IPS-18a (cell line): Measurements from ENCODE around the gene C16orf92.

Experiments
- H3K27ac ChIP-seq: one replicate; pipeline ENCODE4 v1.5.1; 2013; ENCODE audit warnings: low read length
- H3K27me3 ChIP-seq: one replicate; pipeline ENCODE4 v1.6.1; 2013; ENCODE audit warnings: mild to moderate bottlenecking, low read length; ENCODE audit not compliant: control insufficient read depth, insufficient read depth
- H3K36me3 ChIP-seq: one replicate; pipeline ENCODE4 v1.6.1; 2013; ENCODE audit warnings: low read depth, low read length; ENCODE audit not compliant: control insufficient read depth
- H3K4me1 ChIP-seq: one replicate; pipeline ENCODE4 v1.6.1; 2013; ENCODE audit warnings: low read depth, low read length; ENCODE audit not compliant: control insufficient read depth
- H3K4me3 ChIP-seq: one replicate; pipeline ENCODE4 v1.5.1; 2013; ENCODE audit warnings: low read length
- H3K9ac ChIP-seq: one replicate; pipeline ENCODE4 v1.6.1; 2013; ENCODE audit warnings: mild to moderate bottlenecking, low read length, moderate library complexity
- H3K9me3 ChIP-seq: one replicate; pipeline ENCODE4 v1.6.1; 2013; ENCODE audit warnings: low read depth, low read length; ENCODE audit not compliant: control insufficient read depth

The C16orf92 gene

GRCh38 chr16:29983420-29984136 lies 39.4 kb upstream of the C16orf92 start:
- H3K27ac ChIP-seq = no peak overlapping the region
- no peak overlapping the region for H3K4me3 ChIP-seq
- H3K36me3 ChIP-seq = peaks cover 85% of the 10 kb centered on the region
- no peaks in the 10 kb centered on the region for H3K4me1 ChIP-seq
- H3K9ac ChIP-seq = no peak overlapping the region
- no peaks in the 10 kb centered on the region for H3K27me3 ChIP-seq
- no peaks in the 10 kb centered on the region for H3K9me3 ChIP-seq

- no peak overlapping the region for H3K4me3 ChIP-seq
- H3K36me3 ChIP-seq = peaks cover 78% of the 10 kb centered on the region
- no peak overlapping the region for H3K27ac ChIP-seq
- no peak overlapping the region for H3K9ac ChIP-seq
- H3K4me1 ChIP-seq = no peaks in the 10 kb centered on the region
- H3K9me3 ChIP-seq = no peaks in the 10 kb centered on the region
- no peaks in the 10 kb centered on the region for H3K27me3 ChIP-seq
Observed at GRCh38 chr16:29984137-29984763, 38.7 kb upstream of the C16orf92 start.

GRCh38 chr16:29984764-29985147 lies 38.2 kb upstream of the C16orf92 start:
- Histone ChIP-seq H3K9ac (no peak overlapping the region), H3K9me3 (no peaks in the 10 kb centered on the region), H3K36me3 (peaks cover 73% of the 10 kb centered on the region), H3K4me3 (no peak overlapping the region), H3K4me1 (no peaks in the 10 kb centered on the region), H3K27ac (no peak overlapping the region), H3K27me3 (no peaks in the 10 kb centered on the region)

GRCh38 chr16:29985271-29985811 lies 37.7 kb upstream of the C16orf92 start:
- H3K9me3 ChIP-seq = no peaks in the 10 kb centered on the region
- no peak overlapping the region for H3K4me3 ChIP-seq
- H3K9ac ChIP-seq = no peak overlapping the region
- H3K36me3 ChIP-seq = peaks cover 72% of the 10 kb centered on the region
- no peak overlapping the region for H3K27ac ChIP-seq
- no peaks in the 10 kb centered on the region for H3K4me1 ChIP-seq
- H3K27me3 ChIP-seq = no peaks in the 10 kb centered on the region

GRCh38 chr16:29986231-29986630 lies 36.8 kb upstream of the C16orf92 start:
- H3K4me1 ChIP-seq = no peaks in the 10 kb centered on the region
- H3K4me3 ChIP-seq = no peak overlapping the region
- no peaks in the 10 kb centered on the region for H3K27me3 ChIP-seq
- no peak overlapping the region for H3K9ac ChIP-seq
- H3K36me3 ChIP-seq = peaks cover 67% of the 10 kb centered on the region
- no peaks in the 10 kb centered on the region for H3K9me3 ChIP-seq
- H3K27ac ChIP-seq = no peak overlapping the region

- H3K4me3 ChIP-seq = no peak overlapping the region
- H3K9me3 ChIP-seq = no peaks in the 10 kb centered on the region
- no peaks in the 10 kb centered on the region for H3K4me1 ChIP-seq
- H3K27ac ChIP-seq = no peak overlapping the region
- H3K27me3 ChIP-seq = no peaks in the 10 kb centered on the region
- H3K36me3 ChIP-seq = peaks cover 60% of the 10 kb centered on the region
- no peak overlapping the region for H3K9ac ChIP-seq
Observed at GRCh38 chr16:29986931-29987330, 36.1 kb upstream of the C16orf92 start.

- Histone ChIP-seq H3K4me1 (no peaks in the 10 kb centered on the region), H3K36me3 (peaks cover 55% of the 10 kb centered on the region), H3K27me3 (no peaks in the 10 kb centered on the region), H3K4me3 (no peak overlapping the region), H3K9me3 (no peaks in the 10 kb centered on the region), H3K9ac (no peak overlapping the region), H3K27ac (no peak overlapping the region)
Observed at GRCh38 chr16:29987371-29988085, 35.5 kb upstream of the C16orf92 start.

GRCh38 chr16:29988346-29989075 lies 34.5 kb upstream of the C16orf92 start:
- Histone ChIP-seq H3K9me3 (no peaks in the 10 kb centered on the region), H3K9ac (no peak overlapping the region), H3K4me3 (no peak overlapping the region), H3K27me3 (no peaks in the 10 kb centered on the region), H3K36me3 (peaks cover 53% of the 10 kb centered on the region), H3K27ac (no peak overlapping the region), H3K4me1 (no peaks in the 10 kb centered on the region)

GRCh38 chr16:29989111-29989858 lies 33.7 kb upstream of the C16orf92 start:
- H3K9me3 ChIP-seq = no peaks in the 10 kb centered on the region
- H3K27ac ChIP-seq = no peak overlapping the region
- H3K27me3 ChIP-seq = no peaks in the 10 kb centered on the region
- no peak overlapping the region for H3K4me3 ChIP-seq
- no peak overlapping the region for H3K9ac ChIP-seq
- H3K36me3 ChIP-seq = peaks cover 45% of the 10 kb centered on the region
- no peaks in the 10 kb centered on the region for H3K4me1 ChIP-seq

- no peak overlapping the region for H3K4me3 ChIP-seq
- no peaks in the 10 kb centered on the region for H3K9me3 ChIP-seq
- no peaks in the 10 kb centered on the region for H3K27me3 ChIP-seq
- H3K9ac ChIP-seq = no peak overlapping the region
- no peak overlapping the region for H3K27ac ChIP-seq
- H3K4me1 ChIP-seq = no peaks in the 10 kb centered on the region
- H3K36me3 ChIP-seq = peaks cover 38% of the 10 kb centered on the region
Observed at GRCh38 chr16:29990034-29990433, 33.0 kb upstream of the C16orf92 start.
